HepG2 (cell line): Measurements from ENCODE around the gene TTC9. TPM values are rescaled to one million over a fixed set of nuclear protein-coding genes. Genes with fewer than 3 reads are reported as not detected.

Experiments
- ATAC-seq: fragments of 200-7000 bp; cut with Tn5 transposase; 3 replicates; pipeline ENCODE4 v1.9.1; 2020; ENCODE audit warnings: mild to moderate bottlenecking, moderate library complexity
- BruUV-seq: library from RNA; stranded (reverse); fragments of 400-500 nt; replicated peaks from 2 replicates; lab custom pipeline; 2021; lab: Mats Ljungman, UMichigan
- CTCF ChIA-PET: fragments of 300-600 bp; formaldehyde crosslinking; extraction: SDS; loops from one replicate; lab custom pipeline; 2021; ENCODE audit warnings: low total read pairs, inconsistent platforms, low intra/inter-chr PET ratio; lab: Yijun Ruan, JAX
- POLR2A ChIA-PET: fragments of 350-600 bp; sonication (Branson Sonifier 250); formaldehyde crosslinking; loops from one replicate; lab custom pipeline; 2020; ENCODE audit warnings: antibody characterized with exemption, inconsistent platforms; lab: Yijun Ruan, JAX
- DNase-seq: peaks from one replicate; pipeline ENCODE4 v3.0.0-alpha.2; 2015; ENCODE audit warnings: low spot score
- FAIRE-seq: peaks from 3 replicates; lab custom pipeline; 2011; peaks lifted over from hg19 to GRCh38; lab: Jason Lieb, UNC
- H2AFZ ChIP-seq: one replicate; pipeline ENCODE4 v1.6.1; 2011; ENCODE audit warnings: low read length, inconsistent platforms
- H3K27ac ChIP-seq: fragments of 300-600 bp; 3 replicates; pipeline ENCODE4 v1.8.0; 2011; ENCODE audit warnings: mixed run types, mild to moderate bottlenecking, mixed read lengths, low read length, inconsistent platforms; ENCODE audit not compliant: insufficient read depth; ENCODE audit errors: extremely low read length
- H3K27me3 ChIP-seq, 2 experiments: fragments of 200-600 bp in 1 of 2; 2 replicates in 1 of 2; 3 replicates in 1 of 2; pipeline versions ENCODE4 v1.6.0 to v1.8.0; 2011; ENCODE audit warnings: low read length in 2 of 2, mild to moderate bottlenecking in 2 of 2, moderate library complexity in 2 of 2, inconsistent platforms in 1 of 2; ENCODE audit not compliant: insufficient read depth in 2 of 2, control insufficient read depth in 1 of 2
- H3K36me3 ChIP-seq, 2 experiments: fragments of 200-600 bp in 1 of 2; replicated peaks in 1 of 2; 2 replicates in 1 of 2; 3 replicates in 1 of 2; pipeline versions ENCODE4 v1.5.1 to v1.8.0; 2011; ENCODE audit warnings: low read length in 2 of 2, inconsistent platforms in 1 of 2; ENCODE audit not compliant: insufficient read depth in 2 of 2, control insufficient read depth in 1 of 2
- H3K4me1 ChIP-seq: 2 replicates; pipeline ENCODE4 v1.5.1; 2012; ENCODE audit warnings: low read length, inconsistent platforms; ENCODE audit not compliant: insufficient read depth
- H3K4me2 ChIP-seq: 2 replicates; pipeline ENCODE4 v1.6.0; 2011; ENCODE audit warnings: low read depth, low read length, inconsistent platforms
- H3K4me3 ChIP-seq, 3 experiments: fragments of 200-600 bp in 1 of 3; sonication (generic), shearing (Covaris generic) in 1 of 3; replicated peaks in 1 of 3; 2 replicates each; pipeline ENCODE4 v1.5.1; 2011 to 2016; ENCODE audit warnings: low read length in 3 of 3, inconsistent platforms in 2 of 3, low read depth in 2 of 3, mild to moderate bottlenecking in 2 of 3, control low read depth in 1 of 3, mixed read lengths in 1 of 3; ENCODE audit not compliant: insufficient read depth in 1 of 3
- H3K79me2 ChIP-seq: one replicate; pipeline ENCODE4 v1.6.1; 2011; ENCODE audit warnings: low read length, inconsistent platforms; ENCODE audit not compliant: insufficient read depth
- H3K9ac ChIP-seq: 2 replicates; pipeline ENCODE4 v1.6.0; 2011; ENCODE audit warnings: mild to moderate bottlenecking, low read depth, low read length, inconsistent platforms; ENCODE audit not compliant: insufficient read depth
- H3K9me3 ChIP-seq: 2 replicates; pipeline ENCODE4 v1.5.1; 2012; ENCODE audit warnings: mild to moderate bottlenecking, low read length
- H4K20me1 ChIP-seq: 2 replicates; pipeline ENCODE4 v1.6.0; 2011; ENCODE audit warnings: inconsistent platforms, mild to moderate bottlenecking, low read length, moderate library complexity; ENCODE audit not compliant: insufficient read depth
- CC2D1A ChIP-seq: sonication (generic); formaldehyde crosslinking; IDR thresholded peaks from 2 replicates; pipeline ENCODE4 v1.8.1; 2023; ENCODE audit warnings: mild to moderate bottlenecking, missing genetic modification reagents
- MIER2 ChIP-seq: IDR thresholded peaks from 2 replicates; pipeline ENCODE4 v1.6.1; 2016; ENCODE audit warnings: missing biosample characterization, missing genetic modification reagents
- PHB2 ChIP-seq: fragments of 450-650 bp; IDR thresholded peaks from 2 replicates; pipeline ENCODE4 v1.6.1; 2018; ENCODE audit not compliant: partially characterized antibody
- RFXAP ChIP-seq: sonication (generic); formaldehyde crosslinking; IDR thresholded peaks from 2 replicates; pipeline ENCODE4 v1.4.0; 2020; ENCODE audit warnings: missing genetic modification reagents, borderline replicate concordance
- SAP130 ChIP-seq: IDR thresholded peaks from 2 replicates; pipeline ENCODE4 v1.6.1; 2016; ENCODE audit warnings: low read depth
- SNAI1 ChIP-seq: sonication (generic); formaldehyde crosslinking; IDR thresholded peaks from 2 replicates; pipeline ENCODE4 v1.5.0; 2020; ENCODE audit warnings: mild to moderate bottlenecking, missing genetic modification reagents, borderline replicate concordance
- ZNF382 ChIP-seq: sonication (generic); formaldehyde crosslinking; IDR thresholded peaks from 2 replicates; pipeline ENCODE4 v1.5.0; 2020; ENCODE audit warnings: missing genetic modification reagents, mild to moderate bottlenecking, borderline replicate concordance
- ZNF710 ChIP-seq: sonication (generic); formaldehyde crosslinking; IDR thresholded peaks from 2 replicates; pipeline ENCODE4 v1.5.0; 2020; ENCODE audit warnings: mild to moderate bottlenecking, missing genetic modification reagents, borderline replicate concordance
- WGBS: methylation state at CpG from one replicate; pipeline ENCODE4 v1.1.6; 2017; ENCODE audit warnings: low lambda C conversion rate; 5-methylcytosine and 5-hydroxymethylcytosine counted together
- in situ Hi-C: cut with HindIII; loops from 2 replicates; pipeline ENCODE4 v1.10.0; 2017; ENCODE audit warnings: low pct_unique_long_range_greater_than_20kb; ENCODE audit not compliant: extremely low pct_ligation_motif_present
- intact Hi-C: fragments of 100-400 bp; cut with micrococcal nuclease; formaldehyde crosslinking; loops from one replicate; pipeline ENCODE4 v1.10.0; 2022; ENCODE audit not compliant: unreplicated experiment
- polyA plus RNA-seq, 8 experiments: library from polyadenylated mRNA; depleted of rRNA in 3 of 8; stranded (reverse) in 7 of 8; unstranded in 1 of 8; fragments of >200 nt; fragmentation: Illumina TruSeq in 4 of 8; extraction: Trizol in 4 of 8; gene quantifications; 2 replicates each; pipeline versions ENCODE4 v1.2.1 to v1.2.3, GENCODE V29; 2011 to 2016; ENCODE audit warnings: low read depth in 4 of 8, missing spikeins in 1 of 8, mixed read lengths in 1 of 8; ENCODE audit not compliant: insufficient read depth in 1 of 8
- total RNA-seq, 5 experiments: library from RNA; depleted of rRNA; stranded (reverse); fragments of >200 nt; fragmentation: Illumina TruSeq; extraction: Trizol; gene quantifications; 2 replicates each; pipeline ENCODE4 v1.2.3, GENCODE V29; 2016; ENCODE audit warnings: low read depth in 1 of 5
- TF ChIP-seq, protein P1 (sequence below): sonication (generic); formaldehyde crosslinking; IDR thresholded peaks from 2 replicates; pipeline ENCODE4 v1.9.0; 2021; ENCODE audit warnings: missing genetic modification reagents, borderline replicate concordance
- TF ChIP-seq, protein P2 (sequence below): sonication (generic); formaldehyde crosslinking; IDR thresholded peaks from 2 replicates; pipeline ENCODE4 v1.5.0; 2020; ENCODE audit warnings: mild to moderate bottlenecking, missing genetic modification reagents
- TF ChIP-seq, protein P3 (sequence below): sonication (generic); formaldehyde crosslinking; IDR thresholded peaks from 2 replicates; pipeline ENCODE4 v1.4.0; 2020; ENCODE audit warnings: missing genetic modification reagents, mild to moderate bottlenecking, borderline replicate concordance

TTC9 gene
- total and polyA plus RNA-seq, 2 of the 13 experiments (the other 11 are each of a cell fraction or from before 2014, with no cell fraction given) = 0.13 to 0.30 TPM

DNA sequence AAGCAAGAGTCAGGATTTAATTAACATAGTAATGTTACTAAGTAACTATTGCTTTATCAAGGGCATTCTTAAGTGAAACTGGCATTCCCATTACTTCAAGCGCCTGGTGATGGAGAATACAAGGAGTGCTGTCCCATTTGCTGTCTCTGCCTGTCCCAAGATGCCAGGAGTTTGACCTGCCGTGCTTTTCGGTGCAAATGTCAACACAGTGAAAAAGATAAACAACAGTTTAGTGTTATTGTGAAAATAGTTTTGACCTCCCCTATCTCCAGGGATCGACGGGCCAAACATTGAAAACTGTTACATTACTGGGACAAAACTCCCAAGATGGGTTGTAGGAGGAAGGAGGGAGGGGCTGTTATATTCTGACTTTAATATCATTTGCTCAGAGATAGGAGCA lies 74.8 kb downstream of the TTC9 start (continued):
- TF ChIP-seq, protein P1, sequence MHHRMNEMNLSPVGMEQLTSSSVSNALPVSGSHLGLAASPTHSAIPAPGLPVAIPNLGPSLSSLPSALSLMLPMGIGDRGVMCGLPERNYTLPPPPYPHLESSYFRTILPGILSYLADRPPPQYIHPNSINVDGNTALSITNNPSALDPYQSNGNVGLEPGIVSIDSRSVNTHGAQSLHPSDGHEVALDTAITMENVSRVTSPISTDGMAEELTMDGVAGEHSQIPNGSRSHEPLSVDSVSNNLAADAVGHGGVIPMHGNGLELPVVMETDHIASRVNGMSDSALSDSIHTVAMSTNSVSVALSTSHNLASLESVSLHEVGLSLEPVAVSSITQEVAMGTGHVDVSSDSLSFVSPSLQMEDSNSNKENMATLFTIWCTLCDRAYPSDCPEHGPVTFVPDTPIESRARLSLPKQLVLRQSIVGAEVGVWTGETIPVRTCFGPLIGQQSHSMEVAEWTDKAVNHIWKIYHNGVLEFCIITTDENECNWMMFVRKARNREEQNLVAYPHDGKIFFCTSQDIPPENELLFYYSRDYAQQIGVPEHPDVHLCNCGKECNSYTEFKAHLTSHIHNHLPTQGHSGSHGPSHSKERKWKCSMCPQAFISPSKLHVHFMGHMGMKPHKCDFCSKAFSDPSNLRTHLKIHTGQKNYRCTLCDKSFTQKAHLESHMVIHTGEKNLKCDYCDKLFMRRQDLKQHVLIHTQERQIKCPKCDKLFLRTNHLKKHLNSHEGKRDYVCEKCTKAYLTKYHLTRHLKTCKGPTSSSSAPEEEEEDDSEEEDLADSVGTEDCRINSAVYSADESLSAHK (CRISPR knock-in tag) = no peak
- no peak for TF ChIP-seq ZNF382 (CRISPR knock-in tag)
- TF ChIP-seq RFXAP = no peak
- TF ChIP-seq, protein P2, sequence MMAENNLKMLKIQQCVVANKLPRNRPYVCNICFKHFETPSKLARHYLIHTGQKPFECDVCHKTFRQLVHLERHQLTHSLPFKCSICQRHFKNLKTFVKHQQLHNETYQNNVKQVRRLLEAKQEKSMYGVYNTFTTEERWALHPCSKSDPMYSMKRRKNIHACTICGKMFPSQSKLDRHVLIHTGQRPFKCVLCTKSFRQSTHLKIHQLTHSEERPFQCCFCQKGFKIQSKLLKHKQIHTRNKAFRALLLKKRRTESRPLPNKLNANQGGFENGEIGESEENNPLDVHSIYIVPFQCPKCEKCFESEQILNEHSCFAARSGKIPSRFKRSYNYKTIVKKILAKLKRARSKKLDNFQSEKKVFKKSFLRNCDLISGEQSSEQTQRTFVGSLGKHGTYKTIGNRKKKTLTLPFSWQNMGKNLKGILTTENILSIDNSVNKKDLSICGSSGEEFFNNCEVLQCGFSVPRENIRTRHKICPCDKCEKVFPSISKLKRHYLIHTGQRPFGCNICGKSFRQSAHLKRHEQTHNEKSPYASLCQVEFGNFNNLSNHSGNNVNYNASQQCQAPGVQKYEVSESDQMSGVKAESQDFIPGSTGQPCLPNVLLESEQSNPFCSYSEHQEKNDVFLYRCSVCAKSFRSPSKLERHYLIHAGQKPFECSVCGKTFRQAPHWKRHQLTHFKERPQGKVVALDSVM = no peak
- no peak for TF ChIP-seq MIER2 (CRISPR knock-in tag)
- 0 out of 2 replicates have a peak, but pooled peaks have one; percentile 12 for TF ChIP-seq SAP130 (CRISPR knock-in tag)

DNA sequence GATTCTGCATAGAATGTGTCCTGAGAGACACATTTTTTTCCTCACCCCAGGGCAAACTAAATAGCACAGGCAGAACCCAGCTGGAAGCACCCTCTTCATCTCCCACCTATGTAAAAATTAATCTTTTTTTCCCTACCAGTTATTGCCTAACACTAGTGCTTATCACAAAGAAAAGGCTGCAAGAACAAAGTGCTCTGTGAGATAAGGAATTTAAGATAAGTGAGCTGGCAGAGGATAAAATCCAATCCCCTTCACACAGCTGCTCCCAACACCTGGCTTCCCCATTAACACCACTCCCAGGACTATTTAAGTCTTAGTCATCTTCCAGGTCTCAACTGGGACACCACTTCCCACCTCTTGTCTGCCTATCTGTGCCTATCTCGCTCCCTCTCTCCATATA lies 75.2 kb downstream of the TTC9 start:
- no peak overlapping the region for H2AFZ ChIP-seq
- FAIRE-seq (no peak), ATAC-seq (peak; percentile 24; the same call in 1 of the 3 replicates), DNase-seq (no peak)
- ChIA-PET POLR2A (no interaction called here), CTCF (no interaction called here)
- BruUV-seq = no TSS peak
- intact Hi-C loops = no loop called here
- peaks cover 0 to 2% of the 10 kb centered on the region in 2 experiments; a peak in 1 of 5 replicates for H3K27me3 ChIP-seq
- no peak overlapping the region for H3K9ac ChIP-seq
- H3K4me1 ChIP-seq = peaks cover 27% of the 10 kb centered on the region
- 0% methylated on average over 1 of the region's 1 CpG for WGBS
- H3K79me2 ChIP-seq = no peaks in the 10 kb centered on the region
- H3K4me2 ChIP-seq = peak overlapping the region; percentile 8; the same call in 1 of the 2 replicates
- in situ Hi-C loops = no loop called here
- H3K4me3 ChIP-seq = no peak overlapping the region
- H3K27ac ChIP-seq = no peak overlapping the region
- no peaks in the 10 kb centered on the region for H4K20me1 ChIP-seq
- no peaks in the 10 kb centered on the region for H3K36me3 ChIP-seq
- H3K9me3 ChIP-seq = no peaks in the 10 kb centered on the region
- TF ChIP-seq ZNF710 (CRISPR knock-in tag) = no peak
- TF ChIP-seq, protein P3, sequence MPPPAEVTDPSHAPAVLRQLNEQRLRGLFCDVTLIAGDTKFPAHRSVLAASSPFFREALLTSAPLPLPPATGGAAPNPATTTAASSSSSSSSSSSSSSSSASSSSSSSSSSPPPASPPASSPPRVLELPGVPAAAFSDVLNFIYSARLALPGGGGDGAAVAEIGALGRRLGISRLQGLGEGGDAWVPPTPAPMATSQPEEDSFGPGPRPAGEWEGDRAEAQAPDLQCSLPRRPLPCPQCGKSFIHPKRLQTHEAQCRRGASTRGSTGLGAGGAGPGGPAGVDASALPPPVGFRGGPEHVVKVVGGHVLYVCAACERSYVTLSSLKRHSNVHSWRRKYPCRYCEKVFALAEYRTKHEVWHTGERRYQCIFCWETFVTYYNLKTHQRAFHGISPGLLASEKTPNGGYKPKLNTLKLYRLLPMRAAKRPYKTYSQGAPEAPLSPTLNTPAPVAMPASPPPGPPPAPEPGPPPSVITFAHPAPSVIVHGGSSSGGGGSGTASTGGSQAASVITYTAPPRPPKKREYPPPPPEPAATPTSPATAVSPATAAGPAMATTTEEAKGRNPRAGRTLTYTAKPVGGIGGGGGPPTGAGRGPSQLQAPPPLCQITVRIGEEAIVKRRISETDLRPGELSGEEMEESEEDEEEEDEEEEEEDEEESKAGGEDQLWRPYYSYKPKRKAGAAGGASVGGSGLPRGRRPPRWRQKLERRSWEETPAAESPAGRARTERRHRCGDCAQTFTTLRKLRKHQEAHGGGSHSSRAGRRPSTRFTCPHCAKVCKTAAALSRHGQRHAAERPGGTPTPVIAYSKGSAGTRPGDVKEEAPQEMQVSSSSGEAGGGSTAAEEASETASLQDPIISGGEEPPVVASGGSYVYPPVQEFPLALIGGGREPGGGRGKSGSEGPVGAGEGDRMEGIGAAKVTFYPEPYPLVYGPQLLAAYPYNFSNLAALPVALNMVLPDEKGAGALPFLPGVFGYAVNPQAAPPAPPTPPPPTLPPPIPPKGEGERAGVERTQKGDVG = no peak
- no peak for TF ChIP-seq PHB2
- no peak for TF ChIP-seq CC2D1A
- TF ChIP-seq SNAI1 = no peak
